ENCODE measurements around the gene KCNMB3.

Gene KCNMB3

DNA sequence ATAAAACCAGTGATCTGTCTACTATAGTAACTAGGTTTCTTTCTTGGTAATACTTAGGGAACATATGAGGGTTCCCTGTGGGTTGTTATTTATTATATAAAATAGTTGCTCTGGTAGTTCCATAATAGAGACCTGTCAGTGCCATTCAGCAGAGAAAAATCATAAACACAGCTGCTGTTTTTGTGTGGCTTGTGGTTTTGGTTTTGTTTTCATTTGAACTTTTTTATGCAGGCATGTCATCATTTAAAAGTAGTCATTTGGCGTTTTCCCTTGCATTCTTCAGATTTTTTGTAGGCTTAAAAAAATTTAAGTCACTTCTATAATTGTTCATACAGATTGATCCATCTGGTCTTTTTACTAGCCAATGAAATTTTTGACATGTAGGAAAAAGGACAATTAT is 54.8 kb downstream of the KCNMB3 start:
- DNase-seq (ENCODE audit: low read depth): peak; percentile 82

DNA sequence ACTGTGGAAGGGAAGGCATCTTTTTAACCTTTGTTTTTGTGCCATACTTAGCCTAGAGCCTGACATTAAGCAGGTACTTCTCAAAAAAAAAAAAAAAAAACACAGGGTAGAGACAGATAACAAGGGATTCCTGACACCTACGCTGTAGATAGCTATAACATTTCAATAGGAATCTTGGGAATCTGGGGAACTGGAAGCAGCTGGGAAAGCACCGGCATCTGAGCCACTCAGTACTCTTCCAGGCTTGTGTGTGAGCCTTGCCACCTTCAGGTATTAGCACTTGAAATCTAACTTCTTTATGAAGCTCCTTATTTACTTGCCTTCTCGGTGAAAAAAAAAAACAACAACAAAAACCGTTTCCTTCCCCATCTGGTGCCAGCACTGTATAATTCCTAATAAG is 56.0 kb downstream of the KCNMB3 start:
- peak; percentile 38 for DNase-seq (ENCODE audit: low read depth)
